Dermis microvascular lymphatic vessel endothelial cell (primary cell): Measurements from ENCODE around the gene TRIM72. TPM values are rescaled to one million over a fixed set of nuclear protein-coding genes. Genes with fewer than 3 reads are reported as not detected.
A peak's percentile ranks its signal among the peaks of the same experiment; 100 is the strongest.
"Not testable (repeated sequence)": the region's sequence is repeated elsewhere in the genome, so short reads cannot be mapped to it uniquely, and the experiment has no call there.

Experiments used
- DNase-seq, 2 donors: peaks; one replicate each; pipeline versions ENCODE4 v3.0.0 to v3.0.0-alpha.2; 2010; ENCODE audit warnings: low read depth in 2 of 2
- total RNA-seq: library from RNA; depleted of rRNA; stranded (reverse); fragments of >200 nt; gene quantifications from 2 replicates; pipeline ENCODE4 v1.2.1, GENCODE V29; 2014

The TRIM72 gene
- not detected in 2 replicates for total RNA-seq

GRCh38 chr16:31213877-31214707, at the start of gene TRIM72:
TRIM72 (plus strand) TSS chr16:31214119; CDS start chr16:31214739, 620 bp downstream.
- no peak for DNase-seq

- DNase-seq: no peak
These were observed 46.6 kb upstream of the TRIM72 start for GRCh38 chr16:31167315-31167714.

- DNase-seq: no peak
These were observed 45.1 kb upstream of the TRIM72 start for GRCh38 chr16:31168848-31169247.

GRCh38 chr16:31170048-31170447, 43.9 kb upstream of the TRIM72 start:
- DNase-seq: not testable (repeated sequence)

GRCh38 chr16:31177136-31177535, 36.8 kb upstream of the TRIM72 start:
- no peak for DNase-seq

- DNase-seq: no peak
These were observed 34.6 kb upstream of the TRIM72 start for GRCh38 chr16:31179219-31179746.

- DNase-seq: peak; percentile 82 to 90
These were observed 34.0 kb upstream of the TRIM72 start, which contains the start of gene FUS for GRCh38 chr16:31179747-31180459. FUS (plus strand) TSS chr16:31180139; CDS start chr16:31180215, 76 bp downstream.

- peak; percentile 12 to 66 for DNase-seq
These were observed 32.7 kb upstream of the TRIM72 start for GRCh38 chr16:31181102-31181830.

GRCh38 chr16:31182391-31182790, 31.5 kb upstream of the TRIM72 start:
- no peak for DNase-seq

- no peak for DNase-seq
These were observed 30.2 kb upstream of the TRIM72 start for GRCh38 chr16:31183432-31184428.

GRCh38 chr16:31184888-31185287, 29.0 kb upstream of the TRIM72 start:
- DNase-seq: no peak

- no peak for DNase-seq
These were observed 28.6 kb upstream of the TRIM72 start for GRCh38 chr16:31185339-31185738.

GRCh38 chr16:31186176-31186575, 27.7 kb upstream of the TRIM72 start:
- no peak for DNase-seq

- DNase-seq: no peak
These were observed 26.8 kb upstream of the TRIM72 start for GRCh38 chr16:31186930-31187807.

GRCh38 chr16:31187808-31188189, 26.1 kb upstream of the TRIM72 start:
- DNase-seq: no peak

GRCh38 chr16:31188450-31189411, 25.2 kb upstream of the TRIM72 start:
- no peak for DNase-seq

GRCh38 chr16:31189412-31189778, 24.5 kb upstream of the TRIM72 start:
- no peak for DNase-seq

- no peak for DNase-seq
These were observed 23.9 kb upstream of the TRIM72 start for GRCh38 chr16:31190061-31190460.
